ENCODE measurements around the gene TPM1.
A peak's percentile ranks its signal among the peaks of the same experiment; 100 is the strongest.

Gene TPM1

DNA sequence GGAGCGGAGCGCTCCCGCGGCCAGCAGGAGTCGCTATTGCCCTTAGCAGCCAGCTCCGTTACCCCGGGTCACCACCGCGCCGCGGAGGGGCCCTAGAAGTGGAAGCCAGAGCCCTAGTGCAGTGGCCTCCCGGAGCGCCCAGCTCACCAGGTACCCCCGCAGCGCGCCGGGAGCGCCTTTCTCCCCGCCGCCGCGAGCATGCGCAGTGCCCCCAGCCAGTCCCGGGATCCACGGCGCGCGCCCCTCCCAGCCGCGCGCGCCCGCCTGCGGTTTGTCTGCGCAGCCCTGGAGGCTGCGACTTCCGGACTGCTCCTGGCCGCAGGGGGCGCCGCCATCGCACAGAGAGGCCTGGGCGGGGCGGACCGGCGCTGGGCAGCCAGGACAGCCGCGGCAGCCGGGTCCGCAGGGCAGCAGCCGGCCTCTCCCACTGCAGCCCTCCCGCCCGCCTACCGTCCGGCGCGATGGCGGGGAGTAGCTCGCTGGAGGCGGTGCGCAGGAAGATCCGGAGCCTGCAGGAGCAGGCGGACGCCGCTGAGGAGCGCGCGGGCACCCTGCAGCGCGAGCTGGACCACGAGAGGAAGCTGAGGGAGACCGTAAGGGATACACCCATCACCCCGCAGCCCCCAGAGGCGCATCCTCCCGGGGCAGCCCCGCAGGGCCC is 5.7 kb downstream of the TPM1 start:
- no peak for TF ChIP-seq TAF1 (IDR thresholded peaks at IDR 0.05; ENCODE audit: borderline replicate concordance, insufficient read depth, low read length)
- TF ChIP-seq FOXP2 (optimal IDR thresholded peaks at IDR 0.05; ENCODE audit: borderline replicate concordance, extremely low read depth, extremely low read length, insufficient read depth), result peak; percentile 86
- peak; percentile 73 for TF ChIP-seq POLR2AphosphoS5 (IDR thresholded peaks at IDR 0.05; ENCODE audit: low read depth, low read length)
- peak; percentile 71; the same call in 1 of the 2 replicates for TF ChIP-seq SIN3A (IDR thresholded peaks at IDR 0.05; ENCODE audit: borderline replicate concordance, insufficient read depth, low read length)
- TF ChIP-seq, protein P1, sequence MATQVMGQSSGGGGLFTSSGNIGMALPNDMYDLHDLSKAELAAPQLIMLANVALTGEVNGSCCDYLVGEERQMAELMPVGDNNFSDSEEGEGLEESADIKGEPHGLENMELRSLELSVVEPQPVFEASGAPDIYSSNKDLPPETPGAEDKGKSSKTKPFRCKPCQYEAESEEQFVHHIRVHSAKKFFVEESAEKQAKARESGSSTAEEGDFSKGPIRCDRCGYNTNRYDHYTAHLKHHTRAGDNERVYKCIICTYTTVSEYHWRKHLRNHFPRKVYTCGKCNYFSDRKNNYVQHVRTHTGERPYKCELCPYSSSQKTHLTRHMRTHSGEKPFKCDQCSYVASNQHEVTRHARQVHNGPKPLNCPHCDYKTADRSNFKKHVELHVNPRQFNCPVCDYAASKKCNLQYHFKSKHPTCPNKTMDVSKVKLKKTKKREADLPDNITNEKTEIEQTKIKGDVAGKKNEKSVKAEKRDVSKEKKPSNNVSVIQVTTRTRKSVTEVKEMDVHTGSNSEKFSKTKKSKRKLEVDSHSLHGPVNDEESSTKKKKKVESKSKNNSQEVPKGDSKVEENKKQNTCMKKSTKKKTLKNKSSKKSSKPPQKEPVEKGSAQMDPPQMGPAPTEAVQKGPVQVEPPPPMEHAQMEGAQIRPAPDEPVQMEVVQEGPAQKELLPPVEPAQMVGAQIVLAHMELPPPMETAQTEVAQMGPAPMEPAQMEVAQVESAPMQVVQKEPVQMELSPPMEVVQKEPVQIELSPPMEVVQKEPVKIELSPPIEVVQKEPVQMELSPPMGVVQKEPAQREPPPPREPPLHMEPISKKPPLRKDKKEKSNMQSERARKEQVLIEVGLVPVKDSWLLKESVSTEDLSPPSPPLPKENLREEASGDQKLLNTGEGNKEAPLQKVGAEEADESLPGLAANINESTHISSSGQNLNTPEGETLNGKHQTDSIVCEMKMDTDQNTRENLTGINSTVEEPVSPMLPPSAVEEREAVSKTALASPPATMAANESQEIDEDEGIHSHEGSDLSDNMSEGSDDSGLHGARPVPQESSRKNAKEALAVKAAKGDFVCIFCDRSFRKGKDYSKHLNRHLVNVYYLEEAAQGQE (IDR thresholded peaks at IDR 0.05; ENCODE audit: insufficient read depth in 1 of 2, low read depth in 2 of 2, low read length in 2 of 2), result no peak

DNA sequence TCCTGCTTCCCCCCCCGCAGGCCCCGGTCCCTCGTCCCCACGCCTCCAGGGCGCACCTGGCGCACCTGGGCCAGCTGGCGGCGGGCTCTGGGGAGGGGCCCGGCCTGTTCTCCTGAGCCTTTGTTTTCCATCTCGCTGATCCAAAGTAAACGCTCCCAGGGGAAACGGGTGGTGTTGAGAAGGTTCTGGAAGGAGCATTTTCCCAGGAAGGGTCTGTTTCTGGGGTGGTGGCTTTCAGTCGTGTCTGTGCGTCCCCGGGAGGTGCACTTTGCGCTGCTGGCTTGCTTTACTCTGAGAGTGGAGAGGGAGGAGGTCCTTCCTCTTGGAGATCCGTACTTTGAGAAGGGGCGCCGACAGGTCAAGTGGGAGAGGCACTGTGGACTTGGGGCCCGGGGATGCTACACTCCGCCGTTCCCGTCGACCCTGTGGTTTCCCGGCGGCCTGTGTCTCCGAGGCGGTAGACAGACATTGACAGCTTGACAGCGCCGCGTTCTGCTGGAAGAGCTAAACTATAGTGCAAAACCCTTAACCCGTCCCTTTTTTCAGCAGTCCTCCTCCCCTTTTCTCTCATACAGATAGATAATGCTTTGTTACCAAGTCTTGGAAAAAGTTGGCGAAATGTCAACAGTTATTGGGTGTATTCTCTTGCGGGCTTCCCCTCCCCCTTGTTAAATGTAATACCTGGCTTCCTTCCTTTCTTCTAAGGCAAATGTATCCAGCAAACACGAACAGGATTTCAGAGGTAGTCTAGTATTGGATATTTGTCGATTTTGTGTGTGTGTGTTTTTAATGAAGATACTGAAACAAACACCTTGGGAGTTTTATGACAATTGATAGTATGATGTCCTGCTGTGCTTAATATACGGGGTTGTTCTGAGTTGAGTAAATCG is 6.5 kb downstream of the TPM1 start:
- TF ChIP-seq SIN3A (IDR thresholded peaks at IDR 0.05; ENCODE audit: borderline replicate concordance, insufficient read depth, low read length) (peak; percentile 1; the same call in 1 of the 2 replicates), FOXP2 (optimal IDR thresholded peaks at IDR 0.05; ENCODE audit: borderline replicate concordance, extremely low read depth, extremely low read length, insufficient read depth) (no peak), TAF1 (IDR thresholded peaks at IDR 0.05; ENCODE audit: borderline replicate concordance, insufficient read depth, low read length) (no peak), POLR2AphosphoS5 (IDR thresholded peaks at IDR 0.05; ENCODE audit: low read depth, low read length) (no peak)
- TF ChIP-seq, protein P1 (IDR thresholded peaks at IDR 0.05; ENCODE audit: insufficient read depth in 1 of 2, low read depth in 2 of 2, low read length in 2 of 2), result no peak

DNA sequence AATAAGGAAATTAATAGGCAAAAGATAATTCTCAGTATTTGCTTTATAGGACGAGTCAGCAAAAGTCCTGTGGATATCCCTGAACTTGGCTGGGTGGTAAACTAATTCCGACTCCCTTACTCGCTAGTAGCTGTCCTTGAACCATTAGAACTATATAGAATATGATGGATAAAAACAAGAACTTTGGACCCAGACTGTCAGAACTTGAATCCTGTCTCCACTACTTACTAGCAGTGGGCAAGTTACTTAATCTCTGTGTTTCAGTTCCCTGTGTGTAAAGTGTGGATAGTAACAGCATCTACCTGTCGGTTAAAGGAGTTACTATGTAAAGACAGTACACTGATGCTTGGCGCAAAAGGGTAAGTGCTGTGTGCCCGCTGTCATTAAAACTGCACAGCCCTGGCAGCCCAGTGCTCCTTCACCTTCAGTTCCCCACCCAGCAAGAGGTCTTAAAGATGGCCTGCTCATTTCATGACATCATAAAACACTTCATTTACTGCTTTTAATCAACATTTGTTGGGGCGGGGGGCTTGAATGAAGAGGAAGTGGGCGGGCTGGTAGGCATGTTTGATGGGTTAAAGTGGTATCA is 7.3 kb downstream of the TPM1 start:
- TF ChIP-seq TAF1 (IDR thresholded peaks at IDR 0.05; ENCODE audit: borderline replicate concordance, insufficient read depth, low read length) (no peak), POLR2AphosphoS5 (IDR thresholded peaks at IDR 0.05; ENCODE audit: low read depth, low read length) (no peak), SIN3A (IDR thresholded peaks at IDR 0.05; ENCODE audit: borderline replicate concordance, insufficient read depth, low read length) (no peak), FOXP2 (optimal IDR thresholded peaks at IDR 0.05; ENCODE audit: borderline replicate concordance, extremely low read depth, extremely low read length, insufficient read depth) (no peak)
- TF ChIP-seq, protein P1 (IDR thresholded peaks at IDR 0.05; ENCODE audit: insufficient read depth in 1 of 2, low read depth in 2 of 2, low read length in 2 of 2), result no peak

GRCh38 chr15:63050731-63051155 is 8.2 kb downstream of the TPM1 start:
- no peak for TF ChIP-seq TAF1 (IDR thresholded peaks at IDR 0.05; ENCODE audit: borderline replicate concordance, insufficient read depth, low read length)
- TF ChIP-seq POLR2AphosphoS5 (IDR thresholded peaks at IDR 0.05; ENCODE audit: low read depth, low read length), result no peak
- TF ChIP-seq, protein P1 (IDR thresholded peaks at IDR 0.05; ENCODE audit: insufficient read depth in 1 of 2, low read depth in 2 of 2, low read length in 2 of 2), result no peak
- no peak for TF ChIP-seq FOXP2 (optimal IDR thresholded peaks at IDR 0.05; ENCODE audit: borderline replicate concordance, extremely low read depth, extremely low read length, insufficient read depth)
- no peak for TF ChIP-seq SIN3A (IDR thresholded peaks at IDR 0.05; ENCODE audit: borderline replicate concordance, insufficient read depth, low read length)

Measured in PFSK-1 (cell line).